HG02938 (cell line): Measurements from ENCODE around the gene ANO6.

Experiments used
- ATAC-seq: cut with Tn5 transposase; IDR thresholded peaks from one replicate; pipeline ENCODE4 v1.9.1; 2021; ENCODE audit warnings: mild to moderate bottlenecking, moderate library complexity; ENCODE audit not compliant: unreplicated experiment

Gene ANO6

GRCh38 chr12:45435945-45436710 lies 220.2 kb downstream of the ANO6 start:
- no peak for ATAC-seq

DNA sequence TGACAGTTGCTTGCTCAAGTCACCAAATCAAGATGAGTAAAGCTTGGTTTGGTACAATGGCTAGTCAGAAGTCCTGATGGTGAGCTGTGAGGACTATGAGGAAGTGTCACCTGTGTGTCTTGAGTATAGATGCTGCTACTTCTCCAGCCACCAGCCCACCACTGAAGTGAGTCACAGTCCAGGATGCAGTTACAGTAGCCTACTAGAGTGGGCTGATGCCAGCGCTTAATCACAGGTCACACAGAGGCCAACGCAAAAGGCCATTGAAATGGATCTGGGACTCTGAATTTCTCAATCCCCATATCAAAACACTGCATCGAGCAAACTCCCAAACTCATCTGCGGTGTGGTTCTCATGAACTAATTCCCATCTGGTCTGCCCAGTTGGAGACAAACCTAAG lies 223.1 kb downstream of the ANO6 start:
- ATAC-seq, result no peak

DNA sequence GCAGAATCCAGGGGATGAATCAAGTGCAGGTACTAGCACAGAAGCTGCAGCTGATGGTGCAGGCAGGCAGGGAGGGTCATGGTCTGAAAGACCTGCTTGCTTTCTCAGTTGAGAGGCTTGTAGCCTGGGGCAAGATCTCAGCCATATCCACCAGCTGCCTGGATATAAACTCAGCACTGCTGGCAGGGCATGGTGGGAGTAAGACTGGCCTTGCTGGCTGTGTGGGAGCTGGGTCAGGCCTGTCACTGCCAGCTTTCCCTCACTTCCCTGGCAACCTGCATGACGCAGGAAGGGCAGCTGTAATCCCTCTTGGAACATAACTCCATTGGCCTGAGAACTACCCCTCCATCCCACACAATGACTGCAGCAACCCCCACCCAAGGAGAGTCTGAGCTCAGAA lies 230.1 kb downstream of the ANO6 start:
- no peak for ATAC-seq

DNA sequence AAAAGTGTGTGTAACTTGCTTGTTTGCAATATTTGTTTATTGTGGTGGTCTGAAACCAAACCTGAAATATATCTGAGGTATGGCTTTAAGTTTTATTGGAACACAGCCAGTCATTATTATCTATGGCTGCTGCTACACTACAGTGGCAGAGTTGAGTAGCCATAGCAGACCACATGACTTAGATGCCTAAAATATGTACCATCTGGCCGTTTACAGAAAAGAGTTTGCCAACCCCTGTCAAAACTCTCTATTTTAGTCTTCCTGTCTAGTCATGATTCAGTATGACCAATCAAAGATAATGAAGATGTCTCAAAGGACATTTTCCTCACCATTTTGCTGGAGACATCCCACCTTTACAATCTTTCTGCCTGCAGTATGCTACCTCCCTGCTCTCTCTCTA lies 242.3 kb downstream of the ANO6 start:
- no peak for ATAC-seq

- ATAC-seq, result no peak
Observed at GRCh38 chr12:45458854-45459807, 243.2 kb downstream of the ANO6 start.

GRCh38 chr12:45462506-45462905 lies 246.6 kb downstream of the ANO6 start:
- no peak for ATAC-seq

- no peak for ATAC-seq
Observed at GRCh38 chr12:45464699-45465098, 248.8 kb downstream of the ANO6 start.

DNA sequence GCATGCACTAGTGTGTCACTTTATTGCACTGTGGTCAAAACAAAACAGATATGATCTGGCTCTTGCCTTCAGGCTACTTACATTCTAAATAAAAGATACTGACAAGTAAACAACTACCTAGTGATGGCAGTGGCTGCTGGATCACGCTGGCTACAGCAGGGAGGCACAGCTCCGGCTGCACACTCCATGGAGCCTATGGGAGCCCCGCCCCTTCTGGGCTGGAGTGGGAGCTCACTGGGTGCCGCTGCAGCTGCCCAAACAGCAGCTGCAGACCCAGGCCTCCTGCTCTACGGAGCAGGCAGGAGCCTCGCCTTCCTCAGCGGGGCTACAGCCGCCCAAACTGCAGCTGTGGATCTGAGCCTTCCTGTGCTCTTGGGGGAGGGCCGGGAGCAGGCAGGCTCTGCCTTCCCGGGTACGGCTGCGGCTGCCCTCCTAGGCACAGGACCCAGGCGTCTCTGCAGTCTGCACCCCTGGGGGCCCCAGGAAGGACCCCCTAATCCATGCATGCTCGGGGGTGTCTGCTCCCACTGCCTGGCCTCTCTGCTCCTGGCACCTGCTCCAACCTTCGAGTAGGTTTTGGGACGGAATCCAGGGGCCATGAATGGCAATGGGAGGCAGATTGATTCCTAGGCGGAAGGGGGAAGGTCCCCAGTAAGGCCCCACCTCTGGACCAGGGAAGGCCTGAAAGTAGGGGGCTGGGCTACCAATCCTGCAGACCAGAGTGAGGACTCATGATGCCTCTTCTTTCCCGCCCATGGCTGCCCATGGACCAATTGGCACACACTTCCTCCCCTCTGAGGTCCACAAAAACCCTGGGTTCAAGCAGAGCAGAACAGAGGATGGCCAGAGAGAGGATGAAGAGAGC lies 253.1 kb downstream of the ANO6 start:
- no peak for ATAC-seq

DNA sequence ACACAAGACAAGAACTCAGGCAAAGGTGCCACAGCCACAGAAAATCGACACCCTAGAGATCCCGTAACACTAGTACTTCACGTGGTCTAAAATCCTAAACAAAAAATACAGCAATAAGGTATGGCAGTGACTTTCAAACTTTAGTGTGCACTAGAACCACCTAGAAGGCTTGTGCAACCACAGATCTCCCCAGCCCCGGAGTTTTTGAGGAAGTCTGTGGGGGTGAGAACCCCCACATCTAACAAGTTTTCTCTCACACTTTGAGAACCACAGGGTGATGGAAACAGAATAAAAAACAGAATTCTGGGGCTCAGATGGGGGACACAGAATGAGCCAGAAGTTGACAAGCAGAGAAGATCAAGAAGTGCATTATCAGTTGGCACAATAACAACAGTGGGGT lies 254.0 kb downstream of the ANO6 start:
- ATAC-seq, result no peak

DNA sequence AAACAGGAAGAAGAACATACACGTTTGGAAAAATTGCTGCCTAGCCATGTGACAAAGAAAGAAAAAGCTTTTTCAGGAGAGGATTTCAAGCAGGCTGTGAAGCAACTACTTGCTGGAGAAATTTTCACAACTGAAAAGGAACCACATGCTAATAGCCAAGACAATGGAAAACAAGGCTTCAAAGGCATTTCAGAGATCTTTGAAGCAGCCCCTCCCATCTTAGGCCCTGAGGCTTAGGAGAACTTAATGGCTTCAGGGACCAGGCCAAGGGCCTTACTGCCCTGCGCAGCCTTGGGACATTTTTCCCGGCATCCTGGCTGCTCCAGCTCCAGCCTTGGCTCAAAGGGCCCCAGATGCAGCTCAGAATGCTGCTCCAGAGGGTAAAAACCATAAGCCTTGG lies 257.7 kb downstream of the ANO6 start:
- ATAC-seq, result no peak

DNA sequence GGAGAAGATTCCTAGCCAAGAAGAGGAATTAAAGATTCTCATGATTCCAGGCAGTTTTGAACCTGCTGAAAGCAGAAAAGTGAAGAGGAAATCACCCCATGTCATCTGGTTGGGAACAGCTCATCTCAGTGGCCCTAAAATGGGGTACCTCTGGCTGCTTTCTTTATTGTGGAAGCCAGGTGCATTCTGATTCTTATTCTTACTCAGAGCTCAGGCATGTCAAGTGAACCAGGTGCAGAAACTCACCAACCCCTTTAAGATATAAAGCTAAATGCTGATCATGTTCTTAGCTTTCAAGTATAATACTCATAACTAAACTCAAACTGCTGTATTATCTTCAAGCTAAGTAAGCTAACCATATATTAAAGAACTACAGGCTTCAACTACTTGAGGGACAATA lies 259.7 kb downstream of the ANO6 start:
- no peak for ATAC-seq

DNA sequence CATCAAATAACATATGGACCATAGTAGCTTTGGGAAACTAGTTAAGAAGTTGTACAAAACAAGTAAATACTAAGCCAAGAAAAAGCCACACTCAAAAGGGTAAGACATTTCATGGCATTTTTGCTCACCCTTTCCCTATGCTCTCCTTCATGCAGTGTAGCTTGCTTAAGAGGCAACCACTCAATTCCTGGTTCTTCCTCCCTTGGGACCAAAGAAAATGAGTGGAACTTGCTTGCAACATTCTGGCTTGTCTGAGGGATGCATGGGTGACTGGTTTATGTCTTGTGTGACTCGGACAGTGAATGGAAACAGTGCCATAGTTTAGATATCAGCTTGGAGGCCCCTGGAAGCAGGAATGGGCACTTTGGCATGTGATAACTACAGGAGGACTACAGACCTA lies 261.6 kb downstream of the ANO6 start:
- no peak for ATAC-seq

GRCh38 chr12:45478931-45479330 lies 263.0 kb downstream of the ANO6 start:
- no peak for ATAC-seq

GRCh38 chr12:45481746-45482145 lies 265.9 kb downstream of the ANO6 start:
- ATAC-seq, result no peak

GRCh38 chr12:45483571-45483970 lies 267.7 kb downstream of the ANO6 start:
- no peak for ATAC-seq
